GM18870 (cell line): ENCODE data around the gene BMERB1.
"Not testable (repeated sequence)": the region's sequence is repeated elsewhere in the genome, so short reads cannot be mapped to it uniquely, and the experiment has no call there.

Source experiments
- ATAC-seq: cut with Tn5 transposase; IDR thresholded peaks from one replicate; pipeline ENCODE4 v1.9.1; 2021; ENCODE audit warnings: moderate library complexity; ENCODE audit not compliant: unreplicated experiment

The BMERB1 gene

DNA sequence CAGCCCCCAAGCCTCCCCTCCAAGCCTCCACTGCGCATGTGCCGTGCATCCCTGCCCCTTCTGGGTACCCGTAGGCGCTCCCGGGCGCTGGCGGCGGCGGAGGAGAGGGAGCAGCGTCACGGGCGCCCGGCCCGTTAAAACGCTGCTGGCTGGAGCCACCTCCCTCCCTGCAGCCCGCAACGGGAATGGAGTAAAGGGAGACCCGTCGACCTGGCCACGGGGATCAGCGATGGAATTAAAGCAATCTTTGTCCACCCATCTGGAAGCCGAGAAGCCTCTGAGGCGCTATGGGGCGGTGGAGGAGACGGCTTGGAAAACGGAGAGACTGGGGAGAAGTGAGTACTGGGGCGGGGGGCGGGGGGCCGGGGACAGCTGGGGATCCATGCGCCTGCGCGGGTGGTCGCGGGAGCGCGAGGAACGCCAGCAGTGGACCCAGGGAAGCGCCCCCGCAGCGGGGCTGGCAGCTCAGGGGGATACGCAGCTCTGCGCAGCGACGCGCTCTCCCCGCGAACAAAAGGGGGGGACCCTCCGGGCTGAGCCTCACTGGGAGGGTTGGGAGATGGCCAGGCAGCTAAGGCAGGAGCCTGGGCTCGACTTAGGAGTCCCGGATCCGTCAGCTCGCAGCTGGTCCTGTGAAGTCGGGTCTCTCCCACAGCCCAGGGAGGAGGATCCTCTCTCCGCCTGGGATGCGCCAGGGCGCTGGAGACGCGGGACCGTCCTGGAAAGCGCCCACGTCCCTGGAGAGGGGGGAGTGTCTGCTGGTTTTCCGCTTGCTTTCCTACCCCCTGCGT lies at the start of gene BMERB1:
Gene BMERB1, plus strand, starts transcription at position 164 of the 791 bp plus-strand sequence. Its CDS starts 66 bp downstream, at position 230.
- ATAC-seq, result no peak

DNA sequence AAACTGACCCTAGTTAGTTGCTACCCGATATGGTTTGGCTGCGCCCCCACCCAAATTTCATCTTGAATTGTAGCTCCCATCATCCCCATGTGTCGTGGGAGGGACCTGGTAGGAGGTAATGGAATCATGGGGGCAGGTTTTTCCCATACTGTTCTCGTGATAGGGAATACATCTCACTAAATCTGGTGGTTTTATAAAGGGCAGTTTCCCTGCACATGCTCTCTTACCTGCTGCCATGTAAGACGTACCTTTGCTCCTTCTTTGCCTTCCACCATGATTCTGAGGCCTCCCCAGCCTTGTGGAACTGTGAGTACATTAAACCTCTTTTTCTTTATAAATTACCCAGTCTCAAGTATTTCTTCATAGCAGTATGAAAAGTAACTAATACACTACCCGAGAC lies 46.3 kb upstream of the BMERB1 start:
- ATAC-seq, result not testable (repeated sequence)

- not testable (repeated sequence) for ATAC-seq
Observed at GRCh38 chr16:15389916-15390315, 44.5 kb upstream of the BMERB1 start.

- ATAC-seq, result not testable (repeated sequence)
Observed at GRCh38 chr16:15393025-15393424, 41.4 kb upstream of the BMERB1 start.

- not testable (repeated sequence) for ATAC-seq
Observed at GRCh38 chr16:15395631-15396508, 38.5 kb upstream of the BMERB1 start, which contains the start of gene MPV17L. TSS of gene MPV17L (plus strand) at chr16:15395754. CDS start at chr16:15395898, 144 bp downstream.

GRCh38 chr16:15396509-15396829 lies 37.9 kb upstream of the BMERB1 start:
- ATAC-seq, result not testable (repeated sequence)

DNA sequence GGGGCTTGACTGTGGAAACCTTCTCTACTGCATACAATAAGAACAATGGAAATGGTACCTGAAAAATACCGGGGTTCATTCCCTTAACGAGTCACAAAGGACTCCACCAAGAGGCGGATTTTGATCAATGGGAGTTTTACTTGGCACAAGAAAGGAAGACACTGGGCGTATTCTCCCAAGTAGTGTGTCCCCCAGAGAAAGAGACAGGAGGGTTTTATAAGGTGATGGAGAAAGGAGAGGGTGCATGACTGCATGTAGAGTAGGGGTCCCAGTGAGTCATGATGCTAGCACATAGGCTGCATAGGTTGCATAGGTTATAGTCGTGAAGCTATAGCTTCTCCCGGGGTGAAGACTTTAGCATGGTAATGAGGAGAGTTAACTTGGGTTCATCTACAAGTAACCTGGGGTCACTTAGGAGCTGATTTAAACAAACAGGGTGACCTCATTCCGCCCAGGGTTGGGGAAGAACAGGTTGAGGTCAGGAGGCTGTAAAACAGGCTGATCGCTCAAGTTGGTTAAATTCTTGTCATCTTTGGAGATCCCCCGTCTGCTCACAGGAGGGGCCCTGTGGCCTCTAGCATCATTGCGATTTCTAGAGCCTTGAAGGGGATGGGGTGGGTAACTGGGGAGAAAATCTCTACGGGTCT lies 37.3 kb upstream of the BMERB1 start:
- ATAC-seq, result no peak

DNA sequence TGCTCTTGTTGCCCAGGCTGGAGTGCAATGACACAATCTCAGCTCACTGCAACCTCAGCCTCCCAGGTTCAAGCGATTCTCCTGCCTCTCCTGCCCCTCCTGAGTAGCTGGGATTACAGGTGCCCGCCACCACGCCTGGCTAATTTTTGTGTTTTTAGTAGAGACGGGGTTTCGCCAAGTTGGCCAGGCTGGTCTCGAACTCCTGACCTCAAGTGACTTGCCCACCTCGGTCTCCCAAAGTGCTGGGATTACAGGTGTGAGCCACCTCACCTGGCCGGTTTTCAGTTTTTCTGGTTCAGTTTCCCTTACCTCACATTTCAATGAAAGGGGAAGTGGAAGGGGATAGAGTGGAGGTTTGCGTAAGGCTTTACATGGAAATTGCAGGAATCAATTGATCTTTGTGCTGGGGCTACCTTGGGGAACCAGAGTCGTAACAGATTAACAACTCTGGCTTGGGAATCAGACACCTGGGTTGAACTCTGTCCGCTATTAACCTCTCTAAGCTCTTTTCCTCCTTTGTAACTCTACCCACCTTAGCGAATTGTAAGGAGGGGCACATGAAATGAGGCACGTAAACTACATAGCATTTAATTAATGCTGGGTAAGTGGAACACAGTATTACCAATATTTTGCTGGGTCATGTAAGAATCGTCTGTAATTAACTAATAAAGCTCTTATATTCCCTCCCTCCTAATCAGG lies 35.6 kb upstream of the BMERB1 start:
- no peak for ATAC-seq

DNA sequence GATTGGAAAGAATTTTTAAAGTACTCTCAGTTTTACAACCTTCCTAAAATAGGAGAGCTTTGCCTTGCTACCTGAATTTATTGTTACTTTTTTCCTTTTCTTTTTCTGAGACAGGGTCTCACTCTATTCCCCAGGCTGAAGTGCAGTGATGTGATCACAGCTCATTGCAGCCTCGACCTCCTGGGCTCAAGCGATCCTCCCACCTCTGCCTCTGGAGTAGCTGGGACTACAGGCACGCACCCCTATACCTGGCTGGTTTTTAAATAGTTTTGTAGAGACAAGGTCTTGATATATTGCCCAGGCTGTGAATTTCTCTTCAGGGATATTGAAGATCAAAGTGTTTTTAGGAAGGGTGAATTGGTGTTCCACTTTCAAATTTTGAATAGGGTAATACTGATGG lies 35.1 kb upstream of the BMERB1 start:
- no peak for ATAC-seq

- ATAC-seq, result not testable (repeated sequence)
Observed at GRCh38 chr16:15400314-15400713, 34.1 kb upstream of the BMERB1 start.

GRCh38 chr16:15401972-15402371 lies 32.4 kb upstream of the BMERB1 start:
- ATAC-seq, result no peak

- ATAC-seq, result no peak
Observed at GRCh38 chr16:15403392-15403995, 30.9 kb upstream of the BMERB1 start.

- ATAC-seq, result not testable (repeated sequence)
Observed at GRCh38 chr16:15404091-15404490, 30.3 kb upstream of the BMERB1 start.

- ATAC-seq, result no peak
Observed at GRCh38 chr16:15404792-15405191, 29.6 kb upstream of the BMERB1 start.

GRCh38 chr16:15407756-15408155 lies 26.6 kb upstream of the BMERB1 start:
- not testable (repeated sequence) for ATAC-seq

DNA sequence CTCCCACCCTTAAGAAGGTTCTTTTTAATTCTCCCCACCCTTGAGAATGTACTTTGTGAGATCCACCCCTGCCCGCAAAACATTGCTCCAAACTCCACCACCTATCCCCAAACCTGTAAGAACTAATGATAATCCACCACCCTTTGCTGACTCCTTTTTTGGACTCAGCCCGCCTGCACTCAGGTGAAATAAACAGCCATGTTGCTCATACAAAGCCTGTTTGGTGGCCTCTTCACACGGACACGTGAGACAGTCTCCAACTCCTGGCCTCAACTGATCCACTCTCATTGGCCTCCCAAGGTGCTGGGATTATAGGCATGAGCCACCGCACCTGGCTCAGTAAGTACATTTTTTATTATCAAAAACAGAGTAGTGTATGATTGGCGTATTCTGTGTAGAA lies 24.9 kb upstream of the BMERB1 start:
- not testable (repeated sequence) for ATAC-seq

DNA sequence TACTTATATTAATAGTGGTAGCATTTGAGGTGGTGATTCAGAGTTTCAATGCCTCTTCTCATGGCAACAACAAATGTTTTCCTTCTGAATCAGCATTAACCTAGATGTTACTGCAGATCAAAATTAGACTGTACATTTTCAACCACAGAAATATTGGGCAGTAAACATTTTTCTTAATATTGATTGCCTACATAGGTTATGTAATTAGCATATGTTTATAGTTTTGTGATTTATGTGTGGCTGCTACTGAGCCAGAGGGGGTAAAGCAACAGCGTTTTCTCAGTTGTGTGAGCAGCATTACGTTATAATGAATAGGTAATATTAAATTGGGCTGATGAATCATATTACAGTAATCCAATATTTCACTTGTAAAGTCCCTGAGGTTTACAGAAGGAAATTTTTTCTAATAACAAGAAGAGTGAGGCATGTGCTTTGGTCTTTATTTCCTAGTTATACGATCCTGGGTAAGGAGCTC lies 18.8 kb upstream of the BMERB1 start:
- no peak for ATAC-seq

GRCh38 chr16:15417197-15417596 lies 17.2 kb upstream of the BMERB1 start:
- ATAC-seq, result no peak

DNA sequence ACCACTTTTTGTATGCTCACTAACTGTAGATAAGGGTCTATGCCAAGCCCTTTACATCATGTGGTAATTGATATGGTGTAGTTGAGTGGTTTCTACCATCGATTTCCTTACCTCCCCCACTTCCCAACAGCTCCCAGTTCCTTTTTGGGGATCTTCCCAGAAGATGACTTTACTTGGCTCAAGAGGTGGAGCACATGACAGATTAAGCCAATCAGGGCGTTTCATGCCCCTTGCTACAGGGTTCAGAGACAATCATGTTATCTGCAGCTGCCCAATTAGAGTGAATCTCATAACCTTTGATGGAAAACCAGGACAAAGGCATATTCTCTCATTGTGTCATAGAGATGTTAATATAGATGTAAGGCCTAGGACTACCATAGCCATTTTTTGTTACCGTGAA lies 16.2 kb upstream of the BMERB1 start:
- no peak for ATAC-seq

DNA sequence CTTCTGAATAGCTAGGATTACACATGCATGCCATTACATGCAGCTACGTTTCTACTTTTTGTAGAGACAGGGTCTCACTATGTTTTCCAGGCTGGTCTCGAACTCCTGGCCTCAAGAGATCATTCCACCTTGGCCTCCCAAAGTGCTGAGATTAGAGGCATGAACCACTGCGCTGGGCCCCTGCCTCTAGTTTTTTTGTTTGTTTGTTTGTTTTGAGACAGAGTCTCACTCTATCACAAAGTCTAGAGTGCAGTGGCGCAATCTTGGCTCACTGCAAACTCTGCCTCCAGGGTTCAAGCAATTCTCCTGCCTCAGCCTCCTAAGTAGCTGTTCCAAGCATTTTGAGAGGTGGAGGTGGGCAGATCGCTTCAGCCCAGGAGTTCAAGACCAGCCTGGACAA lies 12.7 kb upstream of the BMERB1 start:
- not testable (repeated sequence) for ATAC-seq
